HepG2 (cell line): ENCODE data around the gene ARG2. TPM values are rescaled to one million over a fixed set of nuclear protein-coding genes. Genes with fewer than 3 reads are reported as not detected.

Experiments
- AKAP8 ChIP-seq: sonication (generic); formaldehyde crosslinking; IDR thresholded peaks from 2 replicates; pipeline ENCODE4 v1.5.1; 2020; ENCODE audit warnings: mild to moderate bottlenecking, missing genetic modification reagents
- ATF7 ChIP-seq, 2 experiments: fragments of 450-650 bp in 1 of 2; sonication (generic) in 1 of 2; formaldehyde crosslinking in 1 of 2; IDR thresholded peaks; 2 replicates each; pipeline versions ENCODE4 v1.4.0 to v1.6.1; 2016 to 2020; ENCODE audit warnings: antibody characterized with exemption in 1 of 2, mild to moderate bottlenecking in 1 of 2, missing genetic modification reagents in 1 of 2
- CHD2 ChIP-seq: IDR thresholded peaks from 2 replicates; pipeline ENCODE4 v1.6.1; 2011; ENCODE audit warnings: low read depth, low read length, improper control_type of control experiment
- FOXA1 ChIP-seq, 2 experiments: fragments of 450-650 bp in 1 of 2; sonication (generic) in 1 of 2; formaldehyde crosslinking in 1 of 2; IDR thresholded peaks; 2 replicates each; pipeline versions ENCODE4 v1.4.0 to v1.6.1; 2016 to 2020; ENCODE audit warnings: missing genetic modification reagents in 1 of 2
- KLF11 ChIP-seq: IDR thresholded peaks from 2 replicates; pipeline ENCODE4 v1.6.1; 2016; ENCODE audit warnings: missing compliant biosample characterization
- ONECUT2 ChIP-seq: sonication (generic); formaldehyde crosslinking; IDR thresholded peaks from 2 replicates; pipeline ENCODE4 v1.4.0; 2020; ENCODE audit warnings: missing genetic modification reagents
- PPARG ChIP-seq: conservative IDR thresholded peaks from 2 replicates; pipeline ENCODE4 v1.6.1; 2016; ENCODE audit warnings: missing biosample characterization, missing genetic modification reagents
- SMARCE1 ChIP-seq: fragments of 450-650 bp; IDR thresholded peaks from 2 replicates; pipeline ENCODE4 v1.6.1; 2017; ENCODE audit warnings: borderline replicate concordance
- STAG1 ChIP-seq: sonication (generic); formaldehyde crosslinking; IDR thresholded peaks from 2 replicates; pipeline ENCODE4 v1.4.0; 2020; ENCODE audit warnings: missing genetic modification reagents
- ZEB1 ChIP-seq: IDR thresholded peaks from 2 replicates; pipeline ENCODE4 v1.6.1; 2012; ENCODE audit warnings: mild to moderate bottlenecking, low read depth, inconsistent platforms; ENCODE audit not compliant: insufficient replicate concordance
- ZFYVE20 ChIP-seq: sonication (generic); formaldehyde crosslinking; IDR thresholded peaks from 2 replicates; pipeline ENCODE4 v1.8.0; 2023; ENCODE audit warnings: low read depth, mild to moderate bottlenecking, moderate library complexity, missing genetic modification reagents, borderline replicate concordance
- ZKSCAN8 ChIP-seq: IDR thresholded peaks from 2 replicates; pipeline ENCODE4 v1.6.1; 2016; ENCODE audit warnings: borderline replicate concordance, missing genetic modification reagents, missing compliant biosample characterization
- ZNF331 ChIP-seq: sonication (generic); formaldehyde crosslinking; IDR thresholded peaks from 2 replicates; pipeline ENCODE4 v1.4.0; 2020; ENCODE audit warnings: missing genetic modification reagents
- ZNF558 ChIP-seq: sonication (generic); formaldehyde crosslinking; IDR thresholded peaks from 2 replicates; pipeline ENCODE4 v1.9.0; 2022; ENCODE audit warnings: mild to moderate bottlenecking, missing genetic modification reagents, borderline replicate concordance
- ZNF614 ChIP-seq: IDR thresholded peaks from 2 replicates; pipeline ENCODE4 v1.6.1; 2018; ENCODE audit warnings: missing biosample characterization, missing genetic modification reagents, inconsistent platforms, borderline replicate concordance
- ZNF629 ChIP-seq: sonication (generic); formaldehyde crosslinking; conservative IDR thresholded peaks from 2 replicates; pipeline ENCODE4 v1.5.0; 2020; ENCODE audit warnings: missing genetic modification reagents
- ZNF678 ChIP-seq: sonication (generic); formaldehyde crosslinking; IDR thresholded peaks from 2 replicates; pipeline ENCODE4 v1.4.0; 2020; ENCODE audit warnings: mild to moderate bottlenecking, missing genetic modification reagents
- ZNF746 ChIP-seq: sonication (generic); formaldehyde crosslinking; IDR thresholded peaks from 2 replicates; pipeline ENCODE4 v1.8.0; 2022; ENCODE audit warnings: mild to moderate bottlenecking, missing genetic modification reagents
- ZNF749 ChIP-seq: sonication (generic); formaldehyde crosslinking; IDR thresholded peaks from 2 replicates; pipeline ENCODE4 v1.8.0; 2022; ENCODE audit warnings: mild to moderate bottlenecking, missing genetic modification reagents, moderate library complexity, borderline replicate concordance
- ZNF788 ChIP-seq: sonication (generic); formaldehyde crosslinking; IDR thresholded peaks from 2 replicates; pipeline ENCODE4 v1.5.0; 2020; ENCODE audit warnings: mild to moderate bottlenecking, missing genetic modification reagents, borderline replicate concordance
- polyA plus RNA-seq, 8 experiments: library from polyadenylated mRNA; depleted of rRNA in 3 of 8; stranded (reverse) in 7 of 8; unstranded in 1 of 8; fragments of >200 nt; fragmentation: Illumina TruSeq in 4 of 8; extraction: Trizol in 4 of 8; gene quantifications; 2 replicates each; pipeline versions ENCODE4 v1.2.1 to v1.2.3, GENCODE V29; 2011 to 2016; ENCODE audit warnings: low read depth in 4 of 8, missing spikeins in 1 of 8, mixed read lengths in 1 of 8; ENCODE audit not compliant: insufficient read depth in 1 of 8
- total RNA-seq, 5 experiments: library from RNA; depleted of rRNA; stranded (reverse); fragments of >200 nt; fragmentation: Illumina TruSeq; extraction: Trizol; gene quantifications; 2 replicates each; pipeline ENCODE4 v1.2.3, GENCODE V29; 2016; ENCODE audit warnings: low read depth in 1 of 5
- TF ChIP-seq, protein P1 (sequence below): IDR thresholded peaks from 2 replicates; pipeline ENCODE4 v1.6.1; 2012; ENCODE audit warnings: low read length, improper control_type of control experiment
- TF ChIP-seq, protein P2 (sequence below): sonication (generic); formaldehyde crosslinking; IDR thresholded peaks from 2 replicates; pipeline ENCODE4 v1.4.0; 2020; ENCODE audit warnings: missing genetic modification reagents, borderline replicate concordance
- TF ChIP-seq, protein P3 (sequence below): sonication (generic); formaldehyde crosslinking; IDR thresholded peaks from 2 replicates; pipeline ENCODE4 v1.4.0; 2020; ENCODE audit warnings: low read depth, missing genetic modification reagents

ARG2 gene
- total and polyA plus RNA-seq, 2 of the 13 experiments (the other 11 are each of a cell fraction or from before 2014, with no cell fraction given), result 37.5 to 73.6 TPM

DNA sequence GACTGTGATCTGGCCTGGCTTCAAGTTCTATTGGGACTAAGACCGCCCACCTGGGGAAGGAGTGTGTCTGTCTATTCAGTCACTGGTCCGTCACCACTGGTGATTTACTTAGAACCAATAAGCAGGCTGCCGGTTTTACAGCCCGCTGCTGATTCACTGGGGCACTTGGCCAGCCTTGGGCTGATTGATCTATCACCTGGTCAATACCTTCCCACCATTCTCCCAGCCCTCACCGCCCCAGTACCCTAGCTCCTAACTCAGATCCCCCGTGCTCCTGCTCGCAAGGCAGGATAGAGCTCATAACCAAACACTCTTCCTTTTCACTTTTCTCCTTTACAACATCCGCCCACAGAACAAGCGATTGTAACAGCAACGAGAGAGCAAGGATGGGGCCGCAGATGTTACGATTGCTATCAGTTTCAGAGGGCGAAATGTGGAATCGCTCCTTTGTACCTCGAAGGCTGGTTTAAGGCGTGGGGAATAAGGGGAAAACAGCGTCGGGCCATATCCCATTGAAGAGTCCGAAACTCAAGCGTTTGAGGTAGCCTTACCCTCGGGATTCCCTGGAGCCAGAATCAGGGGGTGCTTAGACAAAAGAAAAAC is 75.2 kb downstream of the ARG2 start (continued):
- TF ChIP-seq, protein P1, sequence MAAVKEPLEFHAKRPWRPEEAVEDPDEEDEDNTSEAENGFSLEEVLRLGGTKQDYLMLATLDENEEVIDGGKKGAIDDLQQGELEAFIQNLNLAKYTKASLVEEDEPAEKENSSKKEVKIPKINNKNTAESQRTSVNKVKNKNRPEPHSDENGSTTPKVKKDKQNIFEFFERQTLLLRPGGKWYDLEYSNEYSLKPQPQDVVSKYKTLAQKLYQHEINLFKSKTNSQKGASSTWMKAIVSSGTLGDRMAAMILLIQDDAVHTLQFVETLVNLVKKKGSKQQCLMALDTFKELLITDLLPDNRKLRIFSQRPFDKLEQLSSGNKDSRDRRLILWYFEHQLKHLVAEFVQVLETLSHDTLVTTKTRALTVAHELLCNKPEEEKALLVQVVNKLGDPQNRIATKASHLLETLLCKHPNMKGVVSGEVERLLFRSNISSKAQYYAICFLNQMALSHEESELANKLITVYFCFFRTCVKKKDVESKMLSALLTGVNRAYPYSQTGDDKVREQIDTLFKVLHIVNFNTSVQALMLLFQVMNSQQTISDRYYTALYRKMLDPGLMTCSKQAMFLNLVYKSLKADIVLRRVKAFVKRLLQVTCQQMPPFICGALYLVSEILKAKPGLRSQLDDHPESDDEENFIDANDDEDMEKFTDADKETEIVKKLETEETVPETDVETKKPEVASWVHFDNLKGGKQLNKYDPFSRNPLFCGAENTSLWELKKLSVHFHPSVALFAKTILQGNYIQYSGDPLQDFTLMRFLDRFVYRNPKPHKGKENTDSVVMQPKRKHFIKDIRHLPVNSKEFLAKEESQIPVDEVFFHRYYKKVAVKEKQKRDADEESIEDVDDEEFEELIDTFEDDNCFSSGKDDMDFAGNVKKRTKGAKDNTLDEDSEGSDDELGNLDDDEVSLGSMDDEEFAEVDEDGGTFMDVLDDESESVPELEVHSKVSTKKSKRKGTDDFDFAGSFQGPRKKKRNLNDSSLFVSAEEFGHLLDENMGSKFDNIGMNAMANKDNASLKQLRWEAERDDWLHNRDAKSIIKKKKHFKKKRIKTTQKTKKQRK, result no peak
- no peak for TF ChIP-seq ZEB1
- TF ChIP-seq ZKSCAN8, result no peak
- TF ChIP-seq CHD2, result 0 out of 2 replicates have a peak, but pooled peaks have one; percentile 11
- TF ChIP-seq ZNF788, result peak; percentile 12; the same call in 1 of the 2 replicates
- no peak for TF ChIP-seq ZNF558 (CRISPR knock-in tag)
- TF ChIP-seq AKAP8 (CRISPR knock-in tag), result no peak
- no peak for TF ChIP-seq SMARCE1
- no peak for TF ChIP-seq ZNF678 (CRISPR knock-in tag)
- TF ChIP-seq ZNF749 (CRISPR knock-in tag), result no peak
- TF ChIP-seq ZNF331 (CRISPR knock-in tag), result peak; percentile 12; the same call in 1 of the 2 replicates
- TF ChIP-seq ZNF629 (CRISPR knock-in tag), result no peak
- no peak for TF ChIP-seq ZNF614 (CRISPR knock-in tag)
- no peak for TF ChIP-seq KLF11 (CRISPR knock-in tag)
- TF ChIP-seq, protein P2, sequence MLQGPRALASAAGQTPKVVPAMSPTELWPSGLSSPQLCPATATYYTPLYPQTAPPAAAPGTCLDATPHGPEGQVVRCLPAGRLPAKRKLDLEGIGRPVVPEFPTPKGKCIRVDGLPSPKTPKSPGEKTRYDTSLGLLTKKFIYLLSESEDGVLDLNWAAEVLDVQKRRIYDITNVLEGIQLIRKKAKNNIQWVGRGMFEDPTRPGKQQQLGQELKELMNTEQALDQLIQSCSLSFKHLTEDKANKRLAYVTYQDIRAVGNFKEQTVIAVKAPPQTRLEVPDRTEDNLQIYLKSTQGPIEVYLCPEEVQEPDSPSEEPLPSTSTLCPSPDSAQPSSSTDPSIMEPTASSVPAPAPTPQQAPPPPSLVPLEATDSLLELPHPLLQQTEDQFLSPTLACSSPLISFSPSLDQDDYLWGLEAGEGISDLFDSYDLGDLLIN (CRISPR knock-in tag), result no peak
- TF ChIP-seq ZFYVE20 (CRISPR knock-in tag), result no peak
- TF ChIP-seq PPARG (CRISPR knock-in tag), result no peak
- TF ChIP-seq ATF7 (IDR thresholded peaks at IDR 0.05), result no peak
- no peak for TF ChIP-seq ATF7 (CRISPR knock-in tag; IDR thresholded peaks at IDR 0.05)
- no peak for TF ChIP-seq STAG1 (CRISPR knock-in tag)
- TF ChIP-seq ONECUT2 (CRISPR knock-in tag), result peak; percentile 52; the same call in 1 of the 2 replicates
- TF ChIP-seq, protein P3, sequence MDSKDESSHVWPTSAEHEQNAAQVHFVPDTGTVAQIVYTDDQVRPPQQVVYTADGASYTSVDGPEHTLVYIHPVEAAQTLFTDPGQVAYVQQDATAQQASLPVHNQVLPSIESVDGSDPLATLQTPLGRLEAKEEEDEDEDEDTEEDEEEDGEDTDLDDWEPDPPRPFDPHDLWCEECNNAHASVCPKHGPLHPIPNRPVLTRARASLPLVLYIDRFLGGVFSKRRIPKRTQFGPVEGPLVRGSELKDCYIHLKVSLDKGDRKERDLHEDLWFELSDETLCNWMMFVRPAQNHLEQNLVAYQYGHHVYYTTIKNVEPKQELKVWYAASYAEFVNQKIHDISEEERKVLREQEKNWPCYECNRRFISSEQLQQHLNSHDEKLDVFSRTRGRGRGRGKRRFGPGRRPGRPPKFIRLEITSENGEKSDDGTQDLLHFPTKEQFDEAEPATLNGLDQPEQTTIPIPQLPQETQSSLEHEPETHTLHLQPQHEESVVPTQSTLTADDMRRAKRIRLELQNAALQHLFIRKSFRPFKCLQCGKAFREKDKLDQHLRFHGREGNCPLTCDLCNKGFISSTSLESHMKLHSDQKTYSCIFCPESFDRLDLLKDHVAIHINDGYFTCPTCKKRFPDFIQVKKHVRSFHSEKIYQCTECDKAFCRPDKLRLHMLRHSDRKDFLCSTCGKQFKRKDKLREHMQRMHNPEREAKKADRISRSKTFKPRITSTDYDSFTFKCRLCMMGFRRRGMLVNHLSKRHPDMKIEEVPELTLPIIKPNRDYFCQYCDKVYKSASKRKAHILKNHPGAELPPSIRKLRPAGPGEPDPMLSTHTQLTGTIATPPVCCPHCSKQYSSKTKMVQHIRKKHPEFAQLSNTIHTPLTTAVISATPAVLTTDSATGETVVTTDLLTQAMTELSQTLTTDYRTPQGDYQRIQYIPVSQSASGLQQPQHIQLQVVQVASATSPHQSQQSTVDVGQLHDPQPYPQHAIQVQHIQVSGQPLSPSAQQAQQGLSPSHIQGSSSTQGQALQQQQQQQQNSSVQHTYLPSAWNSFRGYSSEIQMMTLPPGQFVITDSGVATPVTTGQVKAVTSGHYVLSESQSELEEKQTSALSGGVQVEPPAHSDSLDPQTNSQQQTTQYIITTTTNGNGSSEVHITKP (CRISPR knock-in tag), result no peak
- no peak for TF ChIP-seq FOXA1 (IDR thresholded peaks at IDR 0.05)
- TF ChIP-seq FOXA1 (CRISPR knock-in tag; IDR thresholded peaks at IDR 0.05), result no peak
- TF ChIP-seq ZNF746, result peak; percentile 59; the same call in 1 of the 2 replicates
